Stimulated activated CD8-positive, alpha-beta memory T cell treated with anti-CD3 and anti-CD28 coated beads, Interleukin-2, amount 100 ng/mL, for 48 hours (primary cell): Measurements from ENCODE around the gene MYO5B.

ENCODE experiments used
- DNase-seq, 2 donors: peaks; one replicate each; pipeline ENCODE4 v3.0.0-alpha.2; 2020; ENCODE audit warnings: low read depth in 2 of 2

Gene MYO5B

DNA sequence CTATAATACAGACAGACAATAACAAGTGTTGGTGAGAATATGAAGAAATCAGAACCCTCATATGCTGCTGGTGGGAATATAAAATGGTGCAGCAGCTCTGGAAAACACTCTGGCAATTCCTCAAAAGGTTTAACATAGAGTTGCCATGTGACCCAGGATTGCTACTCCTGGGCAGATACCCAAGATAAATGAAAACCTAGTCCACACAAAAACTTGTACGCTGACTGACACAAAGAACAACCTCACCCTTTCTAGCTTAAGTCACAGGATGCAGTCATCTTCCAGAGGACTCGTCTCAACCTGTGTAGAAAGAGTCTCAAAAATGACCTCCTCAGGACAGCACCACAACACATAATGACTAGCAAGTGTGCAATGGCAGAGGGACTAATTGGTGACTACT, 310.0 kb downstream of the MYO5B start:
- no peak for DNase-seq

DNA sequence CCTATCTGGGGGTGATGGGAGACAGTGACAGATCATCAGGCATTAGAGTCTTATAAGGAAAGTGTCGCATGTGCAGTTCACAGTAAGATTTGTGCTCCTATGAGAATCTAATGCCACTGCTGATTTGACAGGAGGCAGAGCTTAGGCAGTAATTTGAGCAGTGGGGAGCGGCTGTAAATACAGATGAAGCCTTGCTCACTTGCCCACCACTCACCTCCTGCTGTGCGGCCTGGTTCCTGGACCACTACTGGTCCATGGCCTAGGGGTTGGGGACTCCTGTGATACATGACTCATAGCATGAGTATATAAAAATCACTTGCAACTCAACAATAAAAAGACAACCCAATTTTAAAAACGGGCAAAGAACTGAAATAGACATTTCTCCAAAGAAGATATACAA, 310.5 kb downstream of the MYO5B start:
- DNase-seq, result no peak

DNA sequence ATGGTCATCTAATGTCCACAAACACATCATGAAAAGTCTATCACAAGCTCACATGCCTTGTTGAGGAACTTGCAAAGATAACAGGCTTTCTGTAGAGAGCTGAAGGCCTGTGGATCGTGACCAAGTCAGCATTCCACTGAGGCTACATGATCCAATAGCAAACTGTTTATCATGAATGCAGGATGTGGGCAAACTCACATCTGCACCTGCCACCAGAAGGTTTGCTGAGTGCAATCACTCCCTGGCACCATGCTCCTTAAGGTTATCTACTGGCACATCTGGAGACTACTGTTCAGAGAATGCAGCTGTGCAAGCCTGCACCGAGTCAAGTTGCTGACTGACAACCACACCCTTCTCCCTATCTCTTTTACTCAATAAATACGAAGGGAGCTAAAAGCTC, 314.3 kb downstream of the MYO5B start:
- no peak for DNase-seq

DNA sequence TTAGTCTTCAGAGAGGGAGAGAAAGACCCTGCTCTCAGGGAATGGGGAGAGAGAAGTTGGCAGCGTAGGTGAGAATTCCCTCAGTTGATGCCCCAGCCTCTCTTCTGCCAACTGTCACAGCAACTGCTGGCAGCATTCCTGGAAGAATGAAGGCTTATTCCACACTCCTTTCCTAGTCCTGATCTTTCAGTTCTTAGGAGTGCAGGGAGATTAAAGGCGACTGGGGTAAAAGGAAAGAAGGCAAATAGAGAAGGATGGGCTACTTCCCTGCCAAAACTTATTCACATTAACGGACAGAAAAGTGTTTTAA, 315.7 kb downstream of the MYO5B start:
- DNase-seq, result no peak

DNA sequence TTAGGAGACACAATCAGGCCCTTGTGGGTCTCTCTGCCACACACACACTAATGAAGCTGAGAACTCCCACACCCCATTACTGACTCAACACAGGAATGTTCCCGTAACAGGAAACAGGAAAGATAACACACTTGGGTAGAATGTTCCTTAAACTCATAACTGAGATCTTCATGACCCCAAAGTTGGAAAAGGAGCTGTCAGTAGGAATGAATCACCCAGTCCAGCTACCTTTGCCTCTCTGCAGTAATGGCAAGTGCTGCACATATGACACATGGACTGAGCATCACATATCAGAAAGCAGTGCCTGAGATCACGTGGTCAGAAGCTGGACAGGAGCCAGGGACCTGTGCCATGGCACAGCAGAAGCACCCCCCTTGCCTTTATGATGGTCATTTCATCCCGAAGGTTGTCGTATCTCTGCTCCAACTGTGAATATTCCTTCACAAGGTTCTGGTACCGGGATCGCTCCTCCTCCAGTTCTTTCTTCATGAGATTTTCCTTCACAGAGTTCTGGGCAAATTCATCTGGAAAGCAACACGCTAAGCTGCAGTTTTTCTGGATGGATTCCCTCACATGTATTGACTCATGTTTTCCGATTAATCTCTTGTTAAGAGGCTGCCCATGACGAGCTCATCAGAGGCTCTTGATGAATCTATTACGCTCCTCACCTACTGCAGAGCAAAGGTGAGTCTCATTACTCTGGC, 316.2 kb downstream of the MYO5B start:
- no peak for DNase-seq

DNA sequence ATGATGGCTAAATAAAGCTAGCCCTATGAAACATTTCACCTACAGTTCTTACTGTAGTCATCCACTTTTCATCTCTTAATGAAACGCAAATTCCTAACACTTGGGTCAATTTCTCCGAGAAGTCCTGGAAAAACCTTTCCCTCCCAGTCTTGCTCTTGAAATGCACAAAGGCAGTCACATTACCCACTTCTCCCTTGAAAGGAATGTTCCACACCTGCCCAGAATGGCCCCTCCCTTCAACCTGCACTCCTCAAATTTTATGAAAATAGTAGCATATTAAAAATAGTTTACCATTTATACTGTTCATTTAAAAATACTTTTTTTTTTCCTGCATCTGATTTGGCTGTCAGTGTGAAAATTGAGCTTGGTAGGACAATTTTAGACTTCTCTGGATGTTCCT, 316.9 kb downstream of the MYO5B start:
- DNase-seq, result no peak

DNA sequence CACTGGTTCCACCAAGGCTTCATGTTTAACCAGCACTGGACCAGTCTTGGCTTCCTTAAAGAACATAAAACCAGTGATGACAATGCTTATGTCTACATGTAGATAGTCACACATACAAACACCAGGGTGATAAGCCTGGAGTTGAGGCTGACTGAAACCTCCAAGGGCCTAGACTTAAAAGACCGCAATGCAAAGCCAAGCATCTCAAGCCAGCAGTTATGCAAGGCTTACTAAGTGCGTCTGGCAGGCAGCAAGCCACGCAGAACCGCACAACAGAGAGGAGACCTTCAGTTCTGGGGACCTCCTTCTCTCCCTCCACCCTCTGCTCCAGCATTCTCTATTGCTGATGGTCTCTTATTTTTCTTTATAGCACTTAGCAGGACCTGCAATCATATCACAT, 318.4 kb downstream of the MYO5B start:
- no peak for DNase-seq

DNA sequence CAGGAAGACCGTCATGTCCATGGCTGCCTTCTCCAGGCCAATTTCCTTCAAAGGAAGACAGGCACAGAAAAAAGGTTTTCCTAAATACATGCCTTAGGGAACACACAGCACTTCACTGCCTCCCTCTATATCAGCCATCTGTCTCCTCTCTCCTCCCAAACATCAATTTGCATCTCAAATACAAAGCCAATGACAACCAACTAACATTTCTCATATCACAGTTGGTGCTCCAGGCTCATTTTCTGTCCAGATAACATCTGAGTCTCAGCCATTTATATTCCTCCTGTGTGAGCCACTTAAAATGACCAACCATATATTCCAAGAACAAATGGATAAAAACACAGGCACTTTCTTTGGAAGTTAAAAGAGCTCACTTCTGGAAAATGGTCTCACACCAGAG, 319.2 kb downstream of the MYO5B start:
- DNase-seq, result no peak

DNA sequence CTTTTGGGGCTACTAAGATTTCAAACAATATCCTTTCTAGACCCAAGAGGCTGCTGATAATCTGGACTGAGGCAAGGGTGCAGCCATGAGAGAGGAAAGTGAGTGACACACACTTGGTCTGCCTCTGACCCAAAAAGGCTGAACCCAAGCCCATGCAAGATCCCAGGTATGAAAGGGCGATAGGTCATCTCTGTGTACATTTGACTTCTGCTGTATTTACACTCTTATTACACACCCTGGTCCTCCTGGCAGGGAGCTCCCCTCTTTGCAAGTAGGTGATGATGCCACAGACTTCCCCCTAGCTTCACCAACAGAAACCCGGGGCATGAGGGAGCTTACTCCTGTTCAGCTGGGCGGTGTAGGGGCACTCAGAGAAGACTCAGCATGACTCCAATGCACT, 319.8 kb downstream of the MYO5B start:
- no peak for DNase-seq

DNA sequence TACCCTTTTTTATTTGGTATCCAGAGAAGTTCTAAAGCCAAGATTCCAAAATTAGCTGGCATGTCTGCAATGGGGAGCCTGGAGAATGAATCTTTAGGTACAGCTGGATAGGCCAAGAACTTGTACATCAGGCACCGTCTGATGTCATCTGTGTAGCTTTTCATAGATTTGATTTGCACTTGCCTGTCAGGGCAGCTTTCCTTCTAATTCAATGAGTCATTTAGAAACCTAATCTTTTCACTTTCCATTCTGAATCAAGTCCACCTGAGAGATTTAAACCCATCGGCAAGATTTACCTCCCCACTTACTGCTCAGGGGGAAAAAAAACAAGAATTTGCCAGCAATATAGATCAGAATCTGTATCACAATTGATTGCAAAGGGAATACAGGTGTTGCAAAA, 320.7 kb downstream of the MYO5B start:
- no peak for DNase-seq

DNA sequence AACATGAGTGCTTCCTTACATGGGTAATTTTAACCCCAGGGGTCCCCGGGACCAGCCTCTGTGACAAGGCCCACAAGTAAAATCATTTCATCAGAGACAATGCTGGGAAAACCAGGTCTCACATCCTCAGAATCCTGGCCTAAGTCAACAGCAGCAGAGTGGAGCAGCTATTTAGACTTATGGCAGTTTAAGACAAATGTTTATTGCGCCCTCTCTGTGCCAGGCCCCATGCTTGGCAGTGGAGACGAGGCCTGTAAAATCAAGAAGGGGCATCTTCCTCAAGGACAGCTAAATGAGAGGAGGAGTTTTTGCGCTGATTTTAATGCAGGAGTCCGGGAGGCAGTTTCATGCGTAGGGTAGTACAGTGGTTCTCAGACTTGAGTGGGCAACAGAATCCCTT, 325.6 kb downstream of the MYO5B start:
- DNase-seq, result no peak

DNA sequence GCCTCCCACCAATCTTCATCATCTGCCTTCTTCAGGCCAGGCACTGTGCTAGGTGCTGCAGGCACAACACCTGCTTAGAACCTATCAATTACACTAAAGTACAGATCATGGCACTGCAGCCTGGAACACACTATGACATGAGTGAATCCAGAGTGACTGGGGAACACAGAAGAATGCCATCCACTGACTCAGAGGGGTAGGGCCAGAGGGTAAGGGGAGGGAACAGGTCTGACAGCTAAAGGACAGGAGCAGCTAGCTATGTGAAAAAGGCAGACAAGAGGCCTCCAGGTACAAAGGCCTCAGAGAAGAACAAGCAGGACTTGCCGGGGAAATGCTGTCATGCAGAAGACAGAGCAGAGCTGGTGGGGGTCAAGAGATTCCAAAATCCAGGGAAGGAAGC, 328.3 kb downstream of the MYO5B start:
- DNase-seq, result no peak

DNA sequence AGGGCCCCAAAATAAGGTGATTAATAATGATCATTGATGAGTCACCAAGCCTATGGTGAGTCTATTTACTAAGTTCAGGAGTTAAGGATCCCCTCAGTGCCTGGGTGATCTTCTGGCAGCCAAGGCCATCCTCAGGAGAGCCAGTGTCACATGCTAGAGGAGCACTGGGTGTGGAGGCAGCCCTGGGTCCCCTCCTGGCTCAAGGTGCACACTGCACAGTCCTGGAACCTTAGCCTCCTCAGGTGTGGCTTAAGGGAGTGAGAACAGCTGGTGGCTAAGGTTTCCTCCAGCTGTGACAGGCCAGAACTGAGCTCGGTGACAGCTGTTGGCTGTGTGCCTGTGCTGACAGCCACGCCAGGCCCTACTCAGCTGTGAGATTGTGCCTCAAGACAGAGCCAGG, 329.5 kb downstream of the MYO5B start:
- no peak for DNase-seq

DNA sequence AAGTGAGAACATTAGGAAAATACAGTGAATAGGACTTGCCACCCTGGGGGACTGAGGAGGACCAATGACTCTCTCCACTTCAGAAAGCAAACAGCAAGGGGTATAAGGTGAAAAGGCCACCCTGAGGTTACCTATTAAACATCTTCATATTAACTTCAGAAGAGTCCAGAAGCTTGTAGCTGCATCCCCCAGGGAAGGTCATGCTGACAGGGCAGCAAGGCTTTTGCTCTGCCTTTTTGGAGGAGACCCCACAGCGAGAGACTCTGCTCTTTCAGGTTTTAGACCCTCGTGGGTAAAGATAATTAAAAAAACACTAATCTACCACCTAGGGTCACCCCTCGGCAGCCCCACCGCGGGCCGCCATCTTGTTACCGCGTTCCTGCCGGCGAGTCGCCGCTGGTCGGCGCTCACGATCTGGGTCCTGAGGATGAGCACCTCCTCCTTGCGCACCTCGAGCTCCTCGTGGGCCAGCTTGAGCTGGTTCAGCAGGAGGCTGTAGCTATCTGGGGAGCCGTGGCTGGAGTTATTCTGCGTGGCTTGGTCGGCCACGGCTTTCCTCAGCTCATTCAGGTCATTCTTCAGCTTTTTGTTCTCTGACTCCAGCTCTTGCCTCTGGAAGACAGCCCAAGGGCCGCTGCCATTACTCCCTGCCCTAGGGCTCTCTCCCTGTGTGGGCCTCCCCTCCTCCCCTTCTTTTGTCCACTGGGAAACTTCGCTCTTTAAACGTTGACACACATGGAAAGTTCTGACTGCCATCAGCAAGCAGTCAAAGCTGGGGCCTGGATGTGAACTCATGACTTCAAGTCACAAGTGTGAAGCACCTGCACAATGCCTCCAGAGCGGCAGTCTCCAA, 331.0 kb downstream of the MYO5B start:
- no peak for DNase-seq

DNA sequence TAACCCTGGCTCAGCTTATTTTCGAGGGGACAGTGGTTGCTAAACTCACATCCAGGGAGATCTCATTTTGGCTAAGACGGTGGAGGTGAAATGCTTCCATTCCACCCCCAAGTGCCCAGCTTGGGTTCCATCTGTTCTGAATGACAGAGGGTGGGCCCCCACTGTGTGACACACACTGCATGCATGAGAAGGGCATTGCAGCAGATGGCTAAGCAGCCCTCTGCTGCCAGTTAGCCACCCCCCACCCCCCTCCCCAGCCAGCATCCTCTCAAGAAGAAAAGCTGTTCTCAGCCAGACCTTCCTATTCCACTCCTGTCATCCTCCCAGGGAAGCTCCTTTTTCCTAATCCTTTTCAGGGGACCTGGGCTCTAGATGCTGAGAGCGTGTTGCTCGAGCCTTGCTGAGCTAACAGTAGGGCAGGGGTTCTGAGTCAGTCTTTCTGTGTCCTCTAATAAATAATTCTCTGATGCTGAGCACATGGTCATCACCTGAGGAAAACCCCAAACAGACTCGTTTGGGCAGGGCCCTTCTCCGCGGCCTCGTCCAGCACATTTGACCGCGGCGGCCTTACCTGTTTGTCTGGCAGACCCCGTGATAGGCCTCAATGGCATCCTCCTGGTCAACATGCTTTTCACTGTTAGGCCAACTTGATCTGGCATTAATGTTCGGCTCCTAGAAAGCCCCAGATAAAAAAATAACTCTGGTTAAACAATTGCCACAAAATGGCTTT, 332.1 kb downstream of the MYO5B start:
- DNase-seq, result no peak

DNA sequence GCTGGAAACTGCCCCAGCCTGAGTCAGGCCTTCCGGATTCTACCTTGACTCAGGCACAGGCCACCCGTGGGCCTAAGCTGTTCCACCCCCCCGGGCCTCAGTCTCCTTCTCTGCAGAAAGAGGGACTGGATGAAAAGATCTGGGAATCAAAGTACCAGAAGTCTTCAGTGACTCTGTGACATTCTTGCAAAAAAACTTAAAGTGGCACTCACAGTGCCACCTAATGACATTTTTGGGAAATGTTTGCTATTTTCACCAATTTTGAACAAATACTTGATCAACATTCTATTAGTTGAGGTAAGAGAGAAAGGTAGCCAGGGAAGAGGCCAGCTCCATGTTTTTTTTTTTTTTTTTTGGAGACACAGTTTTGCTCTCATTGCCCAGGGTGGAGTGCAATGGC, 333.3 kb downstream of the MYO5B start:
- no peak for DNase-seq

DNA sequence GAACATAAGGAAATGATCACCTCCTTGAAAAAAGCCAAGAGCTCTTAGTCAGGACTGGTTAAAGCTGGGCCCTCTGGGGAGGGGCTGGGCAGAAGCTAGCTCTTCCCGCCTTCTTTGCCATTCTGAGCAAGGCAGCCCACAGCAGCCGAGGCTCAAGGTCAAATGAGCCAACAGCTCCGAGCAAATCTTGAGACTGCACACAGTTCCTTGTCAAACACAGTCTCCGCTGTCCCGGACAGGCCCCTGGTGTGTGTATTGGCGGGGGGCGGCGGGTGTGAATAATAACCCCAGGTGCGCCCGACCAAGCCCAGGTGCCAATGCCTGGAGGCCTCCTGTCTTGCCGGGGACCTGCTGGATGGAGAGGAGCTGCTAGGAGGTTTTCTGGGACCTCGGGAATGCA, 335.2 kb downstream of the MYO5B start:
- no peak for DNase-seq

DNA sequence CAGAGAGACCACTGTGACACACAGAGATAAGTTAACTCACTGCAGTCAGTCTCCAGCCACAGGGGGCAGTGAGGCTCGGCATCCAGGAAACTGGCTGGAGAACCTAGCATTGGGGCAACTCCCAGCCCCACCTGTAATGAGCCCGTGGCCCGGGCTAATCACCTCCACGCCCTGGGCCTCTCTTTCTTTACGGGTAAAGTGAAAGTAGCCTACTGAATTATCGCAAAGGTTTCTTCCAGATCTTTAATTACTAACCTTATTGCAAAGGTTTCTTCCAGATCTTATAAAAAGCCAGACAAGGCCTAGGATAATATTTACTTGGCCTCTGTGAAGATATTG, 336.0 kb downstream of the MYO5B start:
- no peak for DNase-seq

DNA sequence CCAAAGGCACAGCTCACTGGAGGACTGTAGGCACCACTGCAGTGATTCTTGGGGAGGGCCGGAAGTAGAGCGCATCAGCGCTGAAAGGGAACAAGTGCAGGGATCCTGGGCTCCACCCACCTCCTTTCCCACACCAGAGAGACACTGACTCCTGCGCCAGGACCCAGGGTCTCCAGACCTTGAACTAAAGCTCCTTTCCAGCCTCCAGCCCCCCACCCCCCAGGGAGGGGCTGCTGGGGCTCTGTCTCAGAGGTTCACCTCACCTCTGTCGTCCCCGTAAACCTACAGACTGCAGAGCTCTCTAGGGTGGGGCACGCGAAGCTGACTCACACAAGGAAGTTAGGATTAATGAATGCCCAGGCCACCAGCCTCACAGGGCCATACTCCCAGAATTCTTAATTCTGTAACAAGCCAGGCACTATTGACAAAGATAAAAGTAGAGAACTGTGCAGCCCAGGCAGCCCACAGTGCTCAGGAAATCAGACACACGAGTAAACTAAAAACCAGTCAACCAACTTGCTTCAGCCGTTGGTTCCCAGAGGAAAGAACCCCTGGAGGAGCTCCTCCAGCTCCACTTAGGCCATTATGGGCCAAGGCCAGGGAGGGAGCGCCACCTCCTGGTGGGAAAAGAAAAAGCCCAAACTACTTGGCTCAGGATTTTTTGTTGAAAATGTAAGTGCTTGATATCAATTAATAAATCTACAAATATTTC, 336.5 kb downstream of the MYO5B start:
- peak; percentile 26 to 48 for DNase-seq

DNA sequence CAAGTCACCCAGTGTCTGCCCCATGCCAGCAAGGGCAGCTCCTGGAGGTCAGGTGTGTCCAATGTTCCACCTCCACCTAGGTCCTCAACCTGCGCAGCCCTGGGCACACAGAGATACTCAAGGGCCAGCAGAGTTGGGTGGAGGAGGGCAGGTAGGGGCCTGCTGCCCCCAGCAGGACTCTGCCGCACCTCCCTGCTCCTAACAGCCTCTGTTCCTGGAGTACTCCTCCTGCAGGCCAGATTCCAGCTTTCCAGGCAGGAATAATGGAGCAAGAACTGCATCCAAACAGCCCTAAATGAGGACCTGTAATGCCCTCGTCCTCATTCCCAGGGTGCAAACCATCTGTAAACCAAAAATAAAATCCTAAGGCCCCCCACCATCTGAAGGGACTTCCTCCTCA, 337.2 kb downstream of the MYO5B start:
- no peak for DNase-seq

DNA sequence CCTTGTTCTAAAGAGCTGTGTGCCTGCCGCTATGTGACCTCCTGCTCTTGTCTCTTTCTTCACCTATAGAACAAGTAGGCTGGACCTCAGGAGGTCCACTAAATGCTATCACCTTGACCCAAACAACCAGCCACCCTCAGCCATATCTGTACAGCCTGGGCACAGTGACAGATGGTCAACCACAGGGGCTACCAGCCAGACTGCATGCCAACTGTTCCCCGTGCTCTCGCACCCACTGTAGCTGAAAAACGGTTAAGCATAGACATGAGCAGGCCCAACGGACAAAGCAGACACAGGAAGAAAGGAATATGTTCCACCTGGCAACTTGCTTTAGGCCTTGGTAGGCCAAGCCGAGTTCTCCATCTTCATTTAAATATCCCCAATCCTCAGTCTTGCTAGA, 338.5 kb downstream of the MYO5B start:
- no peak for DNase-seq

DNA sequence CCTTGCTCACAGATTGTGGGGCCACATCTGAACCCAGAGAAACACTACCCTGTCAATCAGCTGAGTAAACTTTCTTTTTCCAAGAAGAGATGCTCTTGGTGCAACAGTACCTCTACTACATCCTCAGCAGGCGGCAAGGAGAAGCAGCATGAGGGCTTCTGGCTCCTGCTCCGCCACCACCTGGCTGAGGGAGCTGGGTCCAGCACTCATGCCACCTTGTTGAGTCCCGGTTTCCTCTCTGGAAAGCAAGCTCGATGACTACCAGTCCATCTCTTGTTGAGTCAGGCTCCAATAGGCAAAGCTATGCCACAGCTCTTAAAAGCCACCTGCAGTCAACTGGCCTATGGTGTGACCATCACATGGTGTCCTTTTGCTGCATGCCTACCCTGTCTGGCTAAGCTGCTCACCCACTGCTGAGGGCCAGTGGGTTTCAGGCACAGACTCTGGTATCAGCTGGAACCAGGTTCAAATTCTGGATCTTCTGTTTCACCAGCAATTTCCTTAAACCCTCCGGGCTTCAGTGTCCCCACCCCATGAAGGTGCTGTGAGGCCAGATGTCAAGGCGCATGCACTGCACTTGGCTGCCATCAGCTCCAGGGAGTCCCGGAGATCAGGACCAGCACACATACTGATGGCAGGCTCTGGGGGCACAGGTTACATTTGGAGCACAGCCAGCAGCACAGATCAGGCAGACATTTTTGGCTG, 339.1 kb downstream of the MYO5B start:
- DNase-seq, result no peak
